ENCODE data around the gene MICALL1.

The MICALL1 gene

GRCh38 chr22:37907036-37907954, 1.2 kb downstream of the MICALL1 start:
- H2BK12ac ChIP-seq (ENCODE audit: low read length): no peak overlapping the region
- H2AK5ac ChIP-seq (ENCODE audit: low read length): peak overlapping the region; percentile 28
- peak overlapping the region; percentile 94 for H4K12ac ChIP-seq (ENCODE audit: low read depth, low read length)
- H3K9me3 ChIP-seq (ENCODE audit: insufficient read depth, low read depth, low read length): no peaks in the 10 kb centered on the region
- H2BK120ac ChIP-seq (ENCODE audit: insufficient read depth, low read length, poor library complexity): peak overlapping the region; percentile 60
- H3K14ac ChIP-seq (ENCODE audit: low read length): peak overlapping the region; percentile 74
- peak overlapping the region; percentile 98 for H2BK5ac ChIP-seq (ENCODE audit: low read depth, low read length, poor library complexity)
- H3K27me3 ChIP-seq (ENCODE audit: insufficient read depth, low read length): no peaks in the 10 kb centered on the region
- peaks cover 37% of the 10 kb centered on the region for H3K79me1 ChIP-seq (ENCODE audit: low read length)
- peak overlapping the region; percentile 27 for H3K18ac ChIP-seq (ENCODE audit: low read length)
- peak overlapping the region; percentile 65 for H3K4me2 ChIP-seq (ENCODE audit: low read length)
- H3K36me3 ChIP-seq (ENCODE audit: control insufficient read depth in 1 of 2, insufficient read depth in 2 of 2, low read length in 2 of 2): peaks cover 23 to 26% of the 10 kb centered on the region in 2 experiments
- peaks cover 34 to 38% of the 10 kb centered on the region in 2 experiments for H3K4me1 ChIP-seq (ENCODE audit: control insufficient read depth in 1 of 2, insufficient read depth in 2 of 2, low read length in 2 of 2)
- peak overlapping the region; percentile 23 for H4K8ac ChIP-seq (ENCODE audit: low read depth, low read length)
- peak overlapping the region; percentile 99 for H3K4ac ChIP-seq (ENCODE audit: low read depth, low read length)
- peak overlapping the region; percentile 85 for H3K4me3 ChIP-seq (ENCODE audit: low read depth, low read length)
- peaks cover 35% of the 10 kb centered on the region for H3K79me2 ChIP-seq (ENCODE audit: control insufficient read depth, insufficient read depth, low read length, poor library complexity)
- WGBS (ENCODE audit: extremely low coverage, insufficient coverage, insufficient read length): no CpG with 5 or more reads among the region's 19 CpGs
- DNase-seq: peak in 1 of 2 donors; percentile 48
- no peak overlapping the region for H3K23ac ChIP-seq (ENCODE audit: low read length)
- no peak overlapping the region for H2AFZ ChIP-seq (ENCODE audit: insufficient read depth, low read length, poor library complexity)
- peak overlapping the region; percentile 99 for H4K91ac ChIP-seq (ENCODE audit: low read depth, low read length)
- peak overlapping the region; percentile 99 for H3K27ac ChIP-seq (ENCODE audit: low read depth, low read length)
- peak overlapping the region; percentile 79 for H3K9ac ChIP-seq (ENCODE audit: low read length)

GRCh38 chr22:37909766-37910165, 3.7 kb downstream of the MICALL1 start:
- H3K4me2 ChIP-seq (ENCODE audit: low read length): no peak overlapping the region
- no peak overlapping the region for H2AFZ ChIP-seq (ENCODE audit: insufficient read depth, low read length, poor library complexity)
- H3K18ac ChIP-seq (ENCODE audit: low read length): peak overlapping the region; percentile 34
- H4K8ac ChIP-seq (ENCODE audit: low read depth, low read length): no peak overlapping the region
- no peak overlapping the region for H4K91ac ChIP-seq (ENCODE audit: low read depth, low read length)
- peak; percentile 34 to 55 for DNase-seq
- H3K27me3 ChIP-seq (ENCODE audit: insufficient read depth, low read length): no peaks in the 10 kb centered on the region
- no peak overlapping the region for H3K23ac ChIP-seq (ENCODE audit: low read length)
- peak overlapping the region; percentile 21 for H3K27ac ChIP-seq (ENCODE audit: low read depth, low read length)
- no peak overlapping the region for H2BK12ac ChIP-seq (ENCODE audit: low read length)
- no peak overlapping the region for H4K12ac ChIP-seq (ENCODE audit: low read depth, low read length)
- peak overlapping the region; percentile 57 for H3K4ac ChIP-seq (ENCODE audit: low read depth, low read length)
- H3K9me3 ChIP-seq (ENCODE audit: insufficient read depth, low read depth, low read length): no peaks in the 10 kb centered on the region
- no peak overlapping the region for H2BK5ac ChIP-seq (ENCODE audit: low read depth, low read length, poor library complexity)
- no peak overlapping the region for H2AK5ac ChIP-seq (ENCODE audit: low read length)
- no peak overlapping the region for H2BK120ac ChIP-seq (ENCODE audit: insufficient read depth, low read length, poor library complexity)
- H3K4me1 ChIP-seq (ENCODE audit: control insufficient read depth in 1 of 2, insufficient read depth in 2 of 2, low read length in 2 of 2): peaks cover 28 to 31% of the 10 kb centered on the region in 2 experiments
- WGBS (ENCODE audit: extremely low coverage, insufficient coverage, insufficient read length): no CpG with 5 or more reads among the region's 7 CpGs
- H3K4me3 ChIP-seq (ENCODE audit: low read depth, low read length): no peak overlapping the region
- no peak overlapping the region for H3K14ac ChIP-seq (ENCODE audit: low read length)
- H3K79me1 ChIP-seq (ENCODE audit: low read length): peaks cover 29% of the 10 kb centered on the region
- peaks cover 36 to 43% of the 10 kb centered on the region in 2 experiments for H3K36me3 ChIP-seq (ENCODE audit: control insufficient read depth in 1 of 2, insufficient read depth in 2 of 2, low read length in 2 of 2)
- no peak overlapping the region for H3K9ac ChIP-seq (ENCODE audit: low read length)
- peaks cover 35% of the 10 kb centered on the region for H3K79me2 ChIP-seq (ENCODE audit: control insufficient read depth, insufficient read depth, low read length, poor library complexity)

GRCh38 chr22:37910890-37911672, 5.0 kb downstream of the MICALL1 start:
- Histone ChIP-seq H3K18ac (ENCODE audit: low read length) (peak overlapping the region; percentile 5), H3K27ac (ENCODE audit: low read depth, low read length) (peak overlapping the region; percentile 36), H3K9me3 (ENCODE audit: insufficient read depth, low read depth, low read length) (peaks cover 2% of the 10 kb centered on the region), H3K79me2 (ENCODE audit: control insufficient read depth, insufficient read depth, low read length, poor library complexity) (peaks cover 30% of the 10 kb centered on the region), H3K4me1 (ENCODE audit: control insufficient read depth in 1 of 2, insufficient read depth in 2 of 2, low read length in 2 of 2) (peaks cover 24% of the 10 kb centered on the region in 2 experiments), H2AK5ac (ENCODE audit: low read length) (no peak overlapping the region), H3K14ac (ENCODE audit: low read length) (no peak overlapping the region), H3K4me2 (ENCODE audit: low read length) (no peak overlapping the region), H2BK12ac (ENCODE audit: low read length) (no peak overlapping the region), H3K9ac (ENCODE audit: low read length) (no peak overlapping the region), H3K4ac (ENCODE audit: low read depth, low read length) (peak overlapping the region; percentile 85), H3K4me3 (ENCODE audit: low read depth, low read length) (no peak overlapping the region), H2BK5ac (ENCODE audit: low read depth, low read length, poor library complexity) (no peak overlapping the region), H3K36me3 (ENCODE audit: control insufficient read depth in 1 of 2, insufficient read depth in 2 of 2, low read length in 2 of 2) (peaks cover 49 to 52% of the 10 kb centered on the region in 2 experiments), H4K8ac (ENCODE audit: low read depth, low read length) (no peak overlapping the region), H4K12ac (ENCODE audit: low read depth, low read length) (no peak overlapping the region), H2AFZ (ENCODE audit: insufficient read depth, low read length, poor library complexity) (no peak overlapping the region), H3K23ac (ENCODE audit: low read length) (no peak overlapping the region), H2BK120ac (ENCODE audit: insufficient read depth, low read length, poor library complexity) (no peak overlapping the region), H4K91ac (ENCODE audit: low read depth, low read length) (no peak overlapping the region), H3K79me1 (ENCODE audit: low read length) (peaks cover 19% of the 10 kb centered on the region), H3K27me3 (ENCODE audit: insufficient read depth, low read length) (no peaks in the 10 kb centered on the region)
- DNase-seq: peak in 1 of 2 donors; percentile 39
- whole genome bisulfite sequencing (ENCODE audit: extremely low coverage, insufficient coverage, insufficient read length): no CpG with 5 or more reads among the region's 15 CpGs

- no CpG with 5 or more reads among the region's 8 CpGs for WGBS (ENCODE audit: extremely low coverage, insufficient coverage, insufficient read length)
- Histone ChIP-seq H3K4me1 (ENCODE audit: control insufficient read depth in 1 of 2, insufficient read depth in 2 of 2, low read length in 2 of 2) (peaks cover 24% of the 10 kb centered on the region in 2 experiments), H3K23ac (ENCODE audit: low read length) (no peak overlapping the region), H3K4me2 (ENCODE audit: low read length) (no peak overlapping the region), H3K9ac (ENCODE audit: low read length) (no peak overlapping the region), H3K36me3 (ENCODE audit: control insufficient read depth in 1 of 2, insufficient read depth in 2 of 2, low read length in 2 of 2) (peaks cover 55 to 58% of the 10 kb centered on the region in 2 experiments), H3K79me2 (ENCODE audit: control insufficient read depth, insufficient read depth, low read length, poor library complexity) (peaks cover 25% of the 10 kb centered on the region), H2AFZ (ENCODE audit: insufficient read depth, low read length, poor library complexity) (no peak overlapping the region), H3K79me1 (ENCODE audit: low read length) (peaks cover 14% of the 10 kb centered on the region), H3K18ac (ENCODE audit: low read length) (no peak overlapping the region), H3K4ac (ENCODE audit: low read depth, low read length) (no peak overlapping the region), H2BK12ac (ENCODE audit: low read length) (no peak overlapping the region), H2AK5ac (ENCODE audit: low read length) (no peak overlapping the region), H4K8ac (ENCODE audit: low read depth, low read length) (no peak overlapping the region), H4K91ac (ENCODE audit: low read depth, low read length) (no peak overlapping the region), H3K27me3 (ENCODE audit: insufficient read depth, low read length) (no peaks in the 10 kb centered on the region), H4K12ac (ENCODE audit: low read depth, low read length) (no peak overlapping the region), H2BK120ac (ENCODE audit: insufficient read depth, low read length, poor library complexity) (no peak overlapping the region), H3K4me3 (ENCODE audit: low read depth, low read length) (no peak overlapping the region), H3K27ac (ENCODE audit: low read depth, low read length) (no peak overlapping the region), H3K9me3 (ENCODE audit: insufficient read depth, low read depth, low read length) (peaks cover 2% of the 10 kb centered on the region), H2BK5ac (ENCODE audit: low read depth, low read length, poor library complexity) (no peak overlapping the region), H3K14ac (ENCODE audit: low read length) (no peak overlapping the region)
- DNase-seq: no peak
Observed at GRCh38 chr22:37911697-37912096, 5.6 kb downstream of the MICALL1 start.

Measured in trophoblast cell (in vitro differentiated cells and primary cell).